Activated CD8-positive, alpha-beta T cell treated with anti-CD3 and anti-CD28 coated beads, Interleukin-2, amount 10 ng/mL, durations not matched to agents 7 days and 5 days (primary cell): Measurements from ENCODE around the gene PNKD. TPM values are rescaled to one million over a fixed set of nuclear protein-coding genes. Genes with fewer than 3 reads are reported as not detected.

Source experiments
- ATAC-seq: fragments of 150-1000 bp; cut with Tn5 transposase; one replicate; pipeline ENCODE4 v1.10.0; 2021; ENCODE audit warnings: moderate library complexity
- CTCF ChIA-PET: fragments of 350-600 bp; sonication (Branson Sonifier 250); formaldehyde crosslinking; loops from one replicate; lab custom pipeline; 2021; ENCODE audit warnings: antibody characterized with exemption; lab: Charles Lee
- POLR2A ChIA-PET: fragments of 350-600 bp; sonication (Branson Sonifier 250); formaldehyde crosslinking; loops from one replicate; lab custom pipeline; 2021; ENCODE audit warnings: antibody characterized with exemption; lab: Charles Lee
- DNase-seq: peaks from one replicate; pipeline ENCODE4 v3.0.0-alpha.2; 2020
- H3K27ac Mint-ChIP-seq: one replicate; pipeline ENCODE4 v1.8.0; 2021; ENCODE audit warnings: mild to moderate bottlenecking, mixed read lengths
- H3K27me3 Mint-ChIP-seq: one replicate; pipeline ENCODE4 v1.8.0; 2021; ENCODE audit warnings: low read depth, mixed read lengths
- H3K36me3 Mint-ChIP-seq: one replicate; pipeline ENCODE4 v1.8.0; 2021; ENCODE audit warnings: low read depth, mixed read lengths
- H3K4me1 Mint-ChIP-seq: one replicate; pipeline ENCODE4 v1.8.0; 2021; ENCODE audit warnings: low read depth, mixed read lengths
- H3K4me3 Mint-ChIP-seq: one replicate; pipeline ENCODE4 v1.8.0; 2021; ENCODE audit warnings: mild to moderate bottlenecking, mixed read lengths
- H3K9me3 Mint-ChIP-seq: one replicate; pipeline ENCODE4 v1.8.0; 2022; ENCODE audit warnings: mixed read lengths; ENCODE audit not compliant: insufficient read depth
- total RNA-seq, 2 experiments: library from RNA; stranded (reverse); gene quantifications; one replicate each; pipeline ENCODE4 v1.2.3, GENCODE V29; 2021

The PNKD gene
- total RNA-seq, 2 experiments from 2014 or later, result 36.7 to 37.6 TPM

DNA sequence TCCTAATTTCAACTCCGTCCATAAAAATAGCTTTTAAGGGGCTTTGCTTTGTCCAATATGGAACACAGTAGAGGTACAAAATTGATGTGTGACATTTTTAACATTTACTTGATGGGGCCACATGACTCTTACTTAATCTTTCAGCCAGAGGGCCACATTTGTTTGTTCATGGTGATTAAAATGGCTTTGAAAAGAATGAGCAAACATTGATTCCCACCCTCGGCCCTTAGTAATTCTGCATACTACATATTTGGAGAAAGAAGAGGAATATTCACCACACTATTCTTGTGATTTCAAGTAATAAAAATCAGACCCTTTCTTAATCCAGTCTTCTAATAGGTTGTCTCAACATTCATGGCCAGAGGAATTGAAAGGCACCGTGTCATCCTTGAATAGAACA lies 35.8 kb upstream of the PNKD start:
- H3K27me3 Mint-ChIP-seq, result no peaks in the 10 kb centered on the region
- no peak overlapping the region for H3K27ac Mint-ChIP-seq
- ATAC-seq, result no peak
- no peak for DNase-seq
- CTCF ChIA-PET, result interaction anchor here (0.8 to 1.2 kb wide), 2 partner anchors 9 to 37 kb away, joined by 3 read pairs; no protein-coding TSS in a partner anchor
- H3K4me1 Mint-ChIP-seq, result peaks cover 49% of the 10 kb centered on the region
- H3K4me3 Mint-ChIP-seq, result no peak overlapping the region
- POLR2A ChIA-PET, result interaction anchor here (1.0 kb wide), 1 partner anchor 18 kb away, joined by 4 read pairs; the partner anchor contains the start of gene ARPC2
- peaks cover 86% of the 10 kb centered on the region for H3K36me3 Mint-ChIP-seq
- no peaks in the 10 kb centered on the region for H3K9me3 Mint-ChIP-seq

- Mint-ChIP-seq H3K27ac (no peak overlapping the region), H3K27me3 (no peaks in the 10 kb centered on the region), H3K9me3 (no peaks in the 10 kb centered on the region), H3K4me1 (peaks cover 45% of the 10 kb centered on the region), H3K36me3 (peaks cover 87% of the 10 kb centered on the region), H3K4me3 (no peak overlapping the region)
- CTCF ChIA-PET, result interaction anchor here (0.8 to 1.2 kb wide), 2 partner anchors 9 to 37 kb away, joined by 3 read pairs; no protein-coding TSS in a partner anchor
- no peak for ATAC-seq
- POLR2A ChIA-PET, result interaction anchor here (0.7 kb wide), 1 partner anchor 22 kb away, joined by 5 read pairs; no protein-coding TSS in a partner anchor
- DNase-seq, result no peak
Measured at GRCh38 chr2:218235017-218235416, 35.3 kb upstream of the PNKD start.

GRCh38 chr2:218236829-218237228 lies 33.5 kb upstream of the PNKD start:
- peaks cover 43% of the 10 kb centered on the region for H3K4me1 Mint-ChIP-seq
- no peak overlapping the region for H3K4me3 Mint-ChIP-seq
- ChIA-PET CTCF (no interaction called here), POLR2A (interaction anchor here (1.7 kb wide), 1 partner anchor 16 kb away, joined by 3 read pairs; no protein-coding TSS in a partner anchor)
- DNase-seq, result no peak
- no peaks in the 10 kb centered on the region for H3K27me3 Mint-ChIP-seq
- H3K9me3 Mint-ChIP-seq, result no peaks in the 10 kb centered on the region
- no peak overlapping the region for H3K27ac Mint-ChIP-seq
- ATAC-seq, result no peak
- H3K36me3 Mint-ChIP-seq, result peaks cover 87% of the 10 kb centered on the region

DNA sequence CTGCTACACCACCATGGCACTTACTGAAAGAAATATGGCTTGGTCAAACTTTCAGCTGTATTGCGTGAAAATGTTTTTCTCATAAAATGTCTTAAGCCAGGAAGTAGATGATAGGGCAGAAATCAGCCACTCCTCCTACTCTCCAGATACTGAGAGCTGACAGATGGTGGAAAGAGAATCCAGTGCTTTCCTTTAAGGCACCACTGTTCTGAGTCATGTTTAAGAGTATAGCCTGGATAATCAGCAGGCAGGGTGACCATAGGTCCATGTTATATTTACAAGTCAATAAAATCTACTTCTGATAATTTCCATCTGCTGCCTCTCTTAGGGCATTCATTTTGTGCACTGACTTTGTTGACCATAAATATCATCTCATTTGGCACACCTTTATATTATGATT lies 31.4 kb upstream of the PNKD start:
- no peak overlapping the region for H3K4me3 Mint-ChIP-seq
- H3K4me1 Mint-ChIP-seq, result peaks cover 50% of the 10 kb centered on the region
- no peak overlapping the region for H3K27ac Mint-ChIP-seq
- no peaks in the 10 kb centered on the region for H3K27me3 Mint-ChIP-seq
- ChIA-PET POLR2A (no interaction called here), CTCF (interaction anchor here (1.3 kb wide), 1 partner anchor 18 kb away, joined by 6 read pairs; no protein-coding TSS in a partner anchor)
- DNase-seq (no peak), ATAC-seq (no peak)
- H3K9me3 Mint-ChIP-seq, result no peaks in the 10 kb centered on the region
- H3K36me3 Mint-ChIP-seq, result peaks cover 89% of the 10 kb centered on the region

DNA sequence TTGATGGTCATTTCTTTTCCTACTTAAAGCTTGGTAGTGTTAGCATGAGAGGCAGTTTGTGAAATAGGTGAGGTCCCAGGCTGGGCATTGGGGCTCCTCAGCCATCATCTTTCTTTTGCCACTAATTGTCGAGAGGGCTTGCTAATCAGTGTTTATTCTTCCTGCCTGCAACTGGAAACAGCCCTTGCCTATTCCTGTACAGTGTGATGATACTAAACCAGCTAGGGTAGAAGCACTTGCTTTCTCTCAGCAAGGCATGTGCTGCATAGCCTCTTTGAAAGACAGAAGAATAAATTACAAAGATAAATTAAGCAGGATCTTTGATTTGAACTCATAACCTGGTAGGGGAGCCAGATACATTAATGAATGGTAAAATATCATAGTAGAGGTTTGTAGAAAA lies 26.1 kb upstream of the PNKD start:
- Mint-ChIP-seq H3K27me3 (no peaks in the 10 kb centered on the region), H3K9me3 (no peaks in the 10 kb centered on the region), H3K27ac (peak overlapping the region; percentile 10), H3K4me3 (no peak overlapping the region), H3K4me1 (peaks cover 43% of the 10 kb centered on the region), H3K36me3 (peaks cover 91% of the 10 kb centered on the region)
- ChIA-PET POLR2A (interaction anchor here (0.8 to 1.7 kb wide), 4 partner anchors 9 to 25 kb away, joined by 3 to 7 read pairs (median 4); no protein-coding TSS in a partner anchor), CTCF (interaction anchor here (1.4 to 5.5 kb wide), 5 partner anchors 11 to 76 kb away, joined by 3 to 31 read pairs (median 14); no protein-coding TSS in a partner anchor)
- DNase-seq (no peak), ATAC-seq (no peak)

GRCh38 chr2:218244665-218245064 lies 25.7 kb upstream of the PNKD start:
- ATAC-seq (no peak), DNase-seq (no peak)
- H3K36me3 Mint-ChIP-seq, result peaks cover 93% of the 10 kb centered on the region
- no peaks in the 10 kb centered on the region for H3K9me3 Mint-ChIP-seq
- CTCF ChIA-PET, result interaction anchor here (1.4 to 5.5 kb wide), 6 partner anchors 10 to 77 kb away, joined by 3 to 31 read pairs (median 9); partner anchors contain the start of genes AAMP and PNKD
- H3K4me3 Mint-ChIP-seq, result no peak overlapping the region
- H3K27ac Mint-ChIP-seq, result peak overlapping the region; percentile 10
- peaks cover 41% of the 10 kb centered on the region for H3K4me1 Mint-ChIP-seq
- POLR2A ChIA-PET, result interaction anchor here (0.8 to 1.7 kb wide), 4 partner anchors 8 to 28 kb away, joined by 3 to 7 read pairs (median 4); partner anchors contain the start of gene ARPC2
- H3K27me3 Mint-ChIP-seq, result no peaks in the 10 kb centered on the region

- H3K4me3 Mint-ChIP-seq, result no peak overlapping the region
- H3K27me3 Mint-ChIP-seq, result no peaks in the 10 kb centered on the region
- peaks cover 41% of the 10 kb centered on the region for H3K4me1 Mint-ChIP-seq
- H3K27ac Mint-ChIP-seq, result peak overlapping the region; percentile 25
- ATAC-seq, result no peak
- no peak for DNase-seq
- CTCF ChIA-PET, result interaction anchor here (1.4 to 5.5 kb wide), 6 partner anchors 10 to 77 kb away, joined by 3 to 31 read pairs (median 9); partner anchors contain the start of genes AAMP and PNKD
- no peaks in the 10 kb centered on the region for H3K9me3 Mint-ChIP-seq
- peaks cover 93% of the 10 kb centered on the region for H3K36me3 Mint-ChIP-seq
- POLR2A ChIA-PET, result interaction anchor here (0.8 to 1.0 kb wide), 2 partner anchors 8 to 29 kb away, joined by 3 to 4 read pairs; partner anchors contain the start of gene ARPC2
Measured at GRCh38 chr2:218245214-218245613, 25.1 kb upstream of the PNKD start.

DNA sequence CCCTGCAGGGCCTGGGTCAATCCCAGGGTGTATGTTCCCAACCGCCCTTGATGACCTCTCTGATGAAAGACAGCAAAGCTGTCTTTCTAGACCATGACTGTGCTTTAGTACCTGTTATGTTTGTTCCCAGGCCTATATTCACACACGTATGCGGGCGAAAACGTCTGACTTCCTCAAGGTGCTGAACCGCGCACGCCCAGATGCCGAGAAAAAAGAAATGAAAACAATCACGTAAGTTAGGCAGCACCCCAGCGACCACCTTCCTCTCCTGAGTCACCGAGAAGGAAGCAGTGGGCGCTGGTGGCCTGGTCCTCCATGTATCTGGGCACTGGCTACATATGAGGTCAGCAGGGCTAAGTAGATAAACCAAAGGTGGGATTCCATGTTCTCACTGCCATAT lies 20.6 kb upstream of the PNKD start:
- peaks cover 91% of the 10 kb centered on the region for H3K36me3 Mint-ChIP-seq
- no peaks in the 10 kb centered on the region for H3K9me3 Mint-ChIP-seq
- ChIA-PET POLR2A (interaction anchor here (1.0 kb wide), 1 partner anchor 12 kb away, joined by 3 read pairs; no protein-coding TSS in a partner anchor), CTCF (no interaction called here)
- peaks cover 7% of the 10 kb centered on the region for H3K4me1 Mint-ChIP-seq
- H3K4me3 Mint-ChIP-seq, result no peak overlapping the region
- DNase-seq (no peak), ATAC-seq (no peak)
- no peak overlapping the region for H3K27ac Mint-ChIP-seq
- no peaks in the 10 kb centered on the region for H3K27me3 Mint-ChIP-seq

DNA sequence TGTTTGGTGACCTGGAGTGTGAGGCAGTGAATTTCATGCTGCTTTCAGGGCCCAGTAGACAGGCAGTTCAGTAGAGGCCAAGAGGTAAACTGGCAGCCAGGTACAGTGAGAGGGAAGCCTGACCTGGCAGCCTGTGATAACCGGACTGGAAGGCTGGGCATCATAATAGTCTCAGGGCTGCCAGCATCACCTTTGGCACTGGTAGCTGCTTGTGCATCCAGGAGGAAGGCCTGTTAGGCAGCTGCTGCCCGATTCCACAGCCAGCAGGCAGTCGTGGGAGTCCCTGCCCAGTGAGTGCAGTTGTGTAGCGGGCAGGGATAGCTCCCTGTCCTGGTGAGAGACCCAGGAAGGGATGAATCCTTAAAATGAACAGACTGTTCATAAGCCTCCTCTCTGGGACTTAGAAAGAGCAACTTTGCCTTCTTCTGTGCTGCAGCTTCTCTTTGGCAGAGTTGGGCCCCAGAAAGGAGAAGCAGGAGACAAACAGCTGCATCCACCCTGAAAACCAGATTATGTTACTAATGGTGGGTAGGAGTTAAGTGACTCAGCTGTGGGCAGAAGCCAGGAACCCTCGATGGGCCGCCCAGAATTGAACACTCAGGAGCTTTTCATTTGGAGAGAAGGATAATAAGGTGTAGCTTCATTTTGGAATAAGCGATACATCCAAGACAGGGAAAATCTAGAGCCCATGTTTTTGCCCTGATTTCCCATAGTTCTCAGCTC lies 17.6 kb upstream of the PNKD start:
- Mint-ChIP-seq H3K4me1 (peaks cover 12% of the 10 kb centered on the region), H3K36me3 (peaks cover 86% of the 10 kb centered on the region), H3K4me3 (no peak overlapping the region), H3K27ac (peak overlapping the region; percentile 55), H3K27me3 (no peaks in the 10 kb centered on the region), H3K9me3 (no peaks in the 10 kb centered on the region)
- POLR2A ChIA-PET, result interaction anchor here (0.6 to 1.5 kb wide), 4 partner anchors 8 to 26 kb away, joined by 3 to 4 read pairs (median 3); no protein-coding TSS in a partner anchor
- CTCF ChIA-PET, result interaction anchor here (1.5 to 1.8 kb wide), 2 partner anchors 17 to 85 kb away, joined by 4 to 6 read pairs; partner anchors contain the start of genes AAMP, CXCR1 and PNKD
- no peak for ATAC-seq
- no peak for DNase-seq

GRCh38 chr2:218253232-218253625 lies 17.1 kb upstream of the PNKD start:
- Mint-ChIP-seq H3K36me3 (peaks cover 83% of the 10 kb centered on the region), H3K4me3 (no peak overlapping the region), H3K4me1 (peaks cover 13% of the 10 kb centered on the region), H3K27me3 (no peaks in the 10 kb centered on the region), H3K27ac (no peak overlapping the region), H3K9me3 (no peaks in the 10 kb centered on the region)
- ChIA-PET POLR2A (interaction anchor here (0.6 to 1.5 kb wide), 5 partner anchors 8 to 27 kb away, joined by 3 to 4 read pairs (median 3); no protein-coding TSS in a partner anchor), CTCF (interaction anchor here (0.8 to 3.1 kb wide), 5 partner anchors 12 to 86 kb away, joined by 4 to 10 read pairs (median 5); partner anchors contain the start of gene CXCR1)
- DNase-seq (no peak), ATAC-seq (no peak)

DNA sequence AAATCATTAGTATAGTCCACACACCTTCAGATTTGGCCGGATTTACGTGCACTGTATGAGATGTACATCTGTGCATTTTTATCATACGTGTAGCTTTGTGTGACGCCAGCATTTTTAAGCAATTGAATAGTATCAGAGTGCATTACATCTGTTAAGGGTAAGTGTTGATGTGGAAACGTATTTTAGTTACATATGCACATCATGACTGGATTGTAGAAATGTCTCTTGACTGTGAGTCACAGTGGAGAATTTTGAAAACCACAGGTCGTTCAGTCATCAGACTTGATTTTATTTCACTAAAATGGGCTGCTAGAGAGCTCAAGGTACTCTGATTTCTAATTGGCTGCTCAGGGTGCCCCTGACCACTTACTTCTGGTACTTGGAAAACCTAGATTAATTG lies 14.9 kb upstream of the PNKD start:
- DNase-seq (no peak), ATAC-seq (no peak)
- H3K27ac Mint-ChIP-seq, result no peak overlapping the region
- ChIA-PET POLR2A (interaction anchor here (1.1 to 1.2 kb wide), 2 partner anchors 26 to 68 kb away, joined by 3 read pairs; no protein-coding TSS in a partner anchor), CTCF (interaction anchor here (1.1 to 3.1 kb wide), 6 partner anchors 10 to 87 kb away, joined by 3 to 14 read pairs (median 8); partner anchors contain the start of genes AAMP and PNKD)
- H3K27me3 Mint-ChIP-seq, result no peaks in the 10 kb centered on the region
- peaks cover 65% of the 10 kb centered on the region for H3K36me3 Mint-ChIP-seq
- no peaks in the 10 kb centered on the region for H3K9me3 Mint-ChIP-seq
- H3K4me1 Mint-ChIP-seq, result peaks cover 24% of the 10 kb centered on the region
- no peak overlapping the region for H3K4me3 Mint-ChIP-seq
